Neutrophil (primary cell): ENCODE data around the gene CCL21.
"Not testable (repeated sequence)": the region's sequence is repeated elsewhere in the genome, so short reads cannot be mapped to it uniquely, and the experiment has no call there.

Experiments
- H3K27ac ChIP-seq: fragments of 200-600 bp; sonication (generic); 2 replicates; pipeline ENCODE4 v1.5.1; 2016; ENCODE audit warnings: mild to moderate bottlenecking, moderate library complexity
- H3K27me3 ChIP-seq: fragments of 200-600 bp; sonication (generic); 2 replicates; pipeline ENCODE4 v1.6.0; 2016; ENCODE audit warnings: mild to moderate bottlenecking
- H3K36me3 ChIP-seq: fragments of 200-600 bp; sonication (generic); 2 replicates; pipeline ENCODE4 v1.5.1; 2017
- H3K4me1 ChIP-seq, 2 experiments: fragments of 200-600 bp in 1 of 2; sonication (generic) in 1 of 2; 1 replicate in 1 of 2; 2 replicates in 1 of 2; pipeline versions ENCODE4 v1.5.1 to v1.6.1; 2013 to 2016; ENCODE audit warnings: low read depth in 1 of 2, low read length in 1 of 2, mild to moderate bottlenecking in 1 of 2, moderate library complexity in 1 of 2; ENCODE audit not compliant: control insufficient read depth in 1 of 2, insufficient read depth in 1 of 2
- H3K4me3 ChIP-seq, 2 experiments: fragments of 200-600 bp in 1 of 2; sonication (generic) in 1 of 2; 1 replicate in 1 of 2; 2 replicates in 1 of 2; pipeline ENCODE4 v1.5.1; 2013 to 2016; ENCODE audit warnings: low read depth in 1 of 2, low read length in 1 of 2, mild to moderate bottlenecking in 1 of 2, moderate library complexity in 1 of 2
- H3K9me3 ChIP-seq: fragments of 200-600 bp; sonication (generic); 2 replicates; pipeline ENCODE4 v1.5.1; 2016
- CTCF ChIP-seq: fragments of 200-600 bp; sonication (generic); IDR thresholded peaks from 2 replicates; pipeline ENCODE4 v1.5.1; 2016; ENCODE audit warnings: antibody characterized with exemption

The CCL21 gene

GRCh38 chr9:34710023-34710422, at the start of gene CCL21:
Gene CCL21 (minus strand): TSS chr9:34710136. CDS start chr9:34710066, 70 bp downstream.
- Histone ChIP-seq H3K4me1 (no peaks in the 10 kb centered on the region), H3K27ac (no peak within 1 kb of the TSS)
- TF ChIP-seq CTCF: no peak

GRCh38 chr9:34759432-34760134, 49.6 kb upstream of the CCL21 start:
- no peak for TF ChIP-seq CTCF
- H3K9me3 ChIP-seq: no peaks in the 10 kb centered on the region
- H3K36me3 ChIP-seq: no peaks in the 10 kb centered on the region
- H3K27me3 ChIP-seq: peaks cover 64% of the 10 kb centered on the region
- H3K4me3 ChIP-seq: no peak overlapping the region
- no peak overlapping the region for H3K27ac ChIP-seq
- no peaks in the 10 kb centered on the region for H3K4me1 ChIP-seq

More at GRCh38 chr9:34710023-34710422, at the start of gene CCL21:
- Histone ChIP-seq H3K4me3 (no peak within 1 kb of the TSS), H3K27me3 (peaks cover 30% of the 10 kb centered on the region), H3K36me3 (no peaks in the 10 kb centered on the region), H3K9me3 (no peaks in the 10 kb centered on the region)

GRCh38 chr9:34750320-34750719, 40.4 kb upstream of the CCL21 start:
- peaks cover 64% of the 10 kb centered on the region for H3K27me3 ChIP-seq
- not testable (repeated sequence) for H3K4me1 ChIP-seq, H3K27ac ChIP-seq, H3K36me3 ChIP-seq, H3K4me3 ChIP-seq, H3K9me3 ChIP-seq

- TF ChIP-seq CTCF: no peak
- no peaks in the 10 kb centered on the region for H3K36me3 ChIP-seq
- no peaks in the 10 kb centered on the region for H3K9me3 ChIP-seq
- H3K4me1 ChIP-seq: no peaks in the 10 kb centered on the region
- no peak overlapping the region for H3K4me3 ChIP-seq
- H3K27me3 ChIP-seq: peaks cover 39% of the 10 kb centered on the region
- no peak overlapping the region for H3K27ac ChIP-seq
Observed at GRCh38 chr9:34746526-34746925, 36.6 kb upstream of the CCL21 start.

GRCh38 chr9:34744295-34745221, 34.6 kb upstream of the CCL21 start:
- Histone ChIP-seq H3K9me3 (no peaks in the 10 kb centered on the region), H3K4me3 (no peak overlapping the region), H3K4me1 (no peaks in the 10 kb centered on the region), H3K27me3 (peaks cover 29% of the 10 kb centered on the region), H3K27ac (no peak overlapping the region), H3K36me3 (no peaks in the 10 kb centered on the region)
- TF ChIP-seq CTCF: no peak

- no peak for TF ChIP-seq CTCF
- no peak overlapping the region for H3K4me3 ChIP-seq
Observed at GRCh38 chr9:34742710-34743109, 32.8 kb upstream of the CCL21 start.

More at GRCh38 chr9:34742710-34743109, 32.8 kb upstream of the CCL21 start:
- H3K27ac ChIP-seq: no peak overlapping the region
- H3K4me1 ChIP-seq: no peaks in the 10 kb centered on the region
- H3K36me3 ChIP-seq: no peaks in the 10 kb centered on the region
- peaks cover 21% of the 10 kb centered on the region for H3K27me3 ChIP-seq
- H3K9me3 ChIP-seq: no peaks in the 10 kb centered on the region
